Occipital lobe (tissue), 2 donors: ENCODE measurements around the gene OPCML. TPM values are rescaled to one million over a fixed set of nuclear protein-coding genes. Genes with fewer than 3 reads are reported as not detected.

Source experiments
- DNase-seq: peaks from one replicate; lab custom pipeline; 2025; lab: John Stamatoyannopoulos, UW
- total RNA-seq: library from RNA; depleted of rRNA; stranded (reverse); fragments of >200 nt; gene quantifications from one replicate; pipeline ENCODE4 v1.2.3, GENCODE V29; 2014

Gene OPCML
- total RNA-seq, 1 donor from 2014 or later, result 65.5 TPM

DNA sequence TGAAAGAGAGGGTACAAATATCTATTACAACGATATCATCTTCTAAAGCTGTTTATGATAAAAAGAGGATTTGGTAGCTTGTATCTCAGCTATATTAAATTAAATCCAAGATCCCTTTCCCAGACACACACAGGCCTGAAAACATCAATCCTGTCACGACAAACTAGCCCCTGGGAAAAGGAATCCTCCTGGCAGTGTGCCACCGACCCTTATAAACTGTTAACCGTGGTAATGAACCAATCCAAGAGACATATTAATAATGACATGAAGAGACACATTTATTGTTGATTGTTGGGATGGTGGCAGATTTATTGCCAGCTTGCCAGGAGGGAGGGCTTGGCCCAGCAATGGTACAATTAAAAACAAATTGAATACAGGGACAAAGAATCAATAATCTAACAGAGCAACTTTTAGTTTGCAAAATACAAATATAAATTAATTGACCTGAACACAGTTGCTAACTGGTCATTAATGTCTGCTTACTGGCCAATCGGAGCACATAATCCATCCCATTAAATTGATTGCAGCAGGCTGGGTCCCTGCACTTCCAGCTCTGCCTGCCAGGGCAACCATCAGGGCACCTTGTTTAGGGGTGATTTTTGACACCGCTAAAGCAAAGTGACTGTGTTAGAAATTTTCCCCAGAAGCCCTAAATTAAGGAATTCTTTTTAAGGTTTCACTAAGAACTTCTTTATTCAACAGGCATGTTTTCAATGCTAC is 887.6 kb downstream of the OPCML start:
- DNase-seq, result no peak

DNA sequence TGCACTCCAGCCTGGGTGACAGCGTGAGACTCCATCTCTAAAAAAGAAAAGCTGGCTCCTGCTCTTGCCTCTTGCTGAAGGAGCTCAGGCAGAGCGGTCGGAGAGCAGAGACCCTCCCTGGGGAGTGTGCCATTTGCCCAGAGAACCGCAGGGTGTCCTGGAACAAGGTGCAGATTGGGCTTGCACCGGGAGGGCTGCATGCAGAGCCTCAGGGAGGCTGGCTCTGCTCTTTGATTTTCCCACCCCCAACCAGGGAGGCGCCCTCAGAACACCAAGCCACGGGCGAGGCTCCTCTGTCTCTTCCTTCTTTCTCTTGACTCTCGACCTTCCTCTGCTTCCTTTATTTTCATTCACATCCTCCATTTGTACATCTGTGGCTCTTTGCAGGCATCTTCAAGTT is 889.1 kb downstream of the OPCML start:
- DNase-seq, result no peak

DNA sequence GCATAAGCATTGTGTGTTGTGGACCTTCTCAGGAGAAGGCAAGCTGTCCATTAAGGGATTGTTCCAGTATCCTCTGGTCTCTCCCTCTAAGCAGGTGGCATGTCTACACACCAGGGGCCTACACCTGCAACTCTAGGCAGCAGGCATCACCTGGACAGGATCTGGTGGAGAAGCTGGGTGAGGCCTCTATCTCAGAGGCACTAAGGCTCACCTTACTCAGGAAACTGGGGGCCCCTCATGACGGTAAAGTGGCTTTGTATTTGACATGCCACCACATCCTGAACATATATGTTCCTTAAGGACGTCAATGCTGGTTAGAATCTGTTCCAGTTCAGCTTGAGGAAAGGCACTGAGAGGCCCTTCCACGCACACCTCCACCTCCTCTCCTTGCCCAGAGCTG is 891.3 kb downstream of the OPCML start:
- no peak for DNase-seq

DNA sequence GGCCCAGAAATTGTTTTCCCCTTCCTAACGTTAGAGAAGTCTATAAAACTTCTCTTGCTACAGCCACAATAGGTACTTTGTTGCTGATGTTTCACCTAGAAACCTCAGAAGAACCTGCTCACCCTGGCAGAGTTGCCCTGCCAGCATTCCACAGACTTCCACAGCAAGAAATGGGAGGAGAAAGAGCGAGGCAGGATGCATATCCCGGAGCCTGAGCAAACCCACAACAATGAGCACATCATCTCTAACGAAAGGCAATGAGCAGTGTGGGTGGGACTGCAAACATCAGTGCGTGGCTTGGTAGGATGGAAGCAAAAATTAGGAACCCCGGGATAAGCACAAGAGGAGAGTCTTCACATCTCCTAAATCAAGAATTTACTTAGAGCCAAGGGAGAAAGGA is 892.3 kb downstream of the OPCML start:
- DNase-seq, result peak; percentile 17

DNA sequence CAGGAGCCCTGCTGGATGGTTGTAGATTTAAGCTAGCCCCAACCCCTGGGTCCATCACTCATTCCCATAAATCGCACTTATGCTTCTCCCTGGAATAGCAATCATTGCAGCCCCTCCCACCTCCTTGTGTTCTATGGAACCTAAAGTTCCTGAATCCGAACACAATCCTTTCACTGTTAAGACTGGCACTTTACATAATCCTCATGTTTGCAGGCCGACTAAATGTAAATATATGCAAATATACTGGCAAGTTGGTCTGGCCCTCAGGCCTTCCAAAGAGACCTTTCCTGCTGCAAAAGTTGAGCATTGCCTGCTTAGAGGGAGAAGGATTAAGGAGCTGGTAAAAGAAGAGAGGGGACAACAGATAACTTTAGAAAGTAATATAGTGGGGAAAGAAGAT is 892.9 kb downstream of the OPCML start:
- DNase-seq, result no peak

DNA sequence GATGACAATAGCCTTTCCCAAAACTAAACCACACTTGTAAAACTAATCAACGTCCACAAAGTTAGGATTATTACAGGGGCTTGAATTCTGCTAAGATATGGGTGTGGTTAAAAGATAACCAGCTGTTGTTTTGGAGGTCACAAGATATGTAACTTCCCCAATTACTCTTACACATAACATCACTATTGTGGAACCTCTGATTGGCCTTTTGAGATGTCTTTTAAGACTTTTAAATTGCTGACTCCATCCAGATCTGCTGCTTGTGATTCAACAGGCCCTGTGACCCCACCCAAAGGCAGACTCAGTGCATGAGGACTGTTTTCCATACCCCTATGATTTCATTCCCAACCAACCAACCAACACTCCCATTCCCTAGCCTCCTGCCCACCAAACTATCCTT is 893.9 kb downstream of the OPCML start:
- DNase-seq, result no peak

DNA sequence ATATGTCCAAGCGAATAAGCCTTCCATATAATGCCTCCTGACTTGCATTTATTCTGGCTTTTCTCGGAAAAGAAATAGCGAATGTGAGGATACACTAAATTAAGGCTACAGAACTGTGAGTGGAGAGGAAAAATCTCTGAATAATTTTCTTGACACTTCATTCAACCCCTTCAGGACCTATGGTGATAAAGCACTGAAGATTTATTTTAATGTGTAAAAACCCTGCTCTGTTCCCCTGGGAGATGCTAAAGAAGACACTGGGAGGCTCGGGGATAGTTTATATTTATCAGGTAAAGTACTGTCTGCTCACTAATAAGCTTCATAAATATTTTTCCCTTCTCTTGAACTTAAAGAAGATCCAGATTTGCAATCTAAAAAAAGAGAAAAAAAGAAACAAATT is 895.8 kb downstream of the OPCML start:
- DNase-seq, result no peak

DNA sequence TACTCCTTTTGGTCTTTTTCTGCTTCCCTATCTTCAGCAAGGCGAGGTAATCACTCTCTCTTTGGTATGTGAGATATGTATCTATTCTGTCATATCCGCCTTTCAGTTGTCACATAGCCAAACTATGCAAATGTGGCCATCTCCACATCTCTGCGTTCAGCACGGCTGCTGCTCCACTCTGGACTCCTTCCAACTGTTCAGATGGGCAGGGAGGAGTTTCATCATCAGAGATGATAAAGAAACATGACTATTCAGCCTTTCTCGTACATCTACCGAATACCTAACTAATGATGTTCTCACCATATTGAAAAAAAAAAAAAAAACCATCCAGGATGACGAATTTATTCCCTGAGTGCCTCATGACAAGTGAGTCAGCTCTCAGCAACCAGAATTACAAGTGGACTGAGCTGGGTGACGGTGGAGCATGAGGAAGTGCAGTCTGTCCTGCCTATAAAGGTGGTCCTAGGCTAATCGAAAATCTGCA is 899.6 kb downstream of the OPCML start:
- no peak for DNase-seq

DNA sequence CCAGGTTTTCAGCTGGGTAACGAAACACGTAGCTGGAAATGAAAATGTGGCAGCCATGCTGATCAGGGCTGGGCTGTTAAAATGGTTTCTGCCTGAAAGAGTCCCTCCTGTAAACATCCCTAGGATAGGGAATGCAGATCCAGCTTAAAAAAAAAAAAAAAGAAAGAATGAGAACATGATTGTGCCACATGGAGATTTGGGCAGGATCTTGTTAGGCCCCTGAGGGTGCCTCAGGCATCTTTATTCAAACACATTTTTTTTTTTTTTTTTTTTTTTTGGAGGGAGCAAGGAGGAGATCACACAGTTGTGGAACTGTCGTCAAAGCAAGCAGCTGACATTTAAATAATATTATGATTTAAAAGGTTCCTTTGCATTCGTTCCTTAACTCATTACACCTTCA is 900.3 kb downstream of the OPCML start:
- DNase-seq, result no peak

DNA sequence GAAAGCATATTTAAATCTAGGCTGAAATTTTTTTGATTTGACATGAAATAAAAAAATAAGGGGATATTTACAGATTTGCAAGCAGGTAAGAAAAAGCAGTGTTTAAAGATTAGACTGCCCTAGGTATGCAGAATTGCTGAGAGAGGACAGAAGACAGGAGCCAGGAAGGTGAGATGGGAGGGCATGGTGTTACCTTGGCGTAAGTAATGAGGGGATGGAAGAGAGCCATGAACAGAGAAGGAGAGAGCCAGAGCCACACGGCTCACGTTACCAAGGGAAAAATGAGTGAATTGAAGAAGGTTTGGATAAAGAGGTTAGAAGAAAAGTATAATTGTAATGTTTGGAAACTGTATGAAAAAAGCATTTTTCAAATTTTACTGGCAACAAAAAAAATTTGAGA is 904.3 kb downstream of the OPCML start:
- no peak for DNase-seq

DNA sequence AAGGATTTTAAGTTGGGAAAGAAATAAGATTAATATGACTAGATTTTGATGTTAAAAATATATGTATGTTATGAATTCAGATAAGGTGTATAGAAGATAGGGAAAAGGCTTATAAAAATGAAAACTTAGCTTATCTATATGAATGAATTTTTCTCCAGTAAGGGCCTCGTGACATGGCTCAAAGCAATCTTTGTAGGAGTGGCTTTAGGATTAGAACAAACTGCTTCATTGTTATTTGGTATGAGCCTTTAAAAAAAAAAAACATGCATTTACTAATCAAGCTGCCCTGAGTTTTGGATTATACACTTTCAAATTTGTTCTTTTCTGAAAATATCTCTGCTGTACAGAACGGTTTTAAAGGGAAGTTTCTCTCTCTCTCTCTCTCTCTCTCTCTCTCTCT is 905.9 kb downstream of the OPCML start:
- no peak for DNase-seq

DNA sequence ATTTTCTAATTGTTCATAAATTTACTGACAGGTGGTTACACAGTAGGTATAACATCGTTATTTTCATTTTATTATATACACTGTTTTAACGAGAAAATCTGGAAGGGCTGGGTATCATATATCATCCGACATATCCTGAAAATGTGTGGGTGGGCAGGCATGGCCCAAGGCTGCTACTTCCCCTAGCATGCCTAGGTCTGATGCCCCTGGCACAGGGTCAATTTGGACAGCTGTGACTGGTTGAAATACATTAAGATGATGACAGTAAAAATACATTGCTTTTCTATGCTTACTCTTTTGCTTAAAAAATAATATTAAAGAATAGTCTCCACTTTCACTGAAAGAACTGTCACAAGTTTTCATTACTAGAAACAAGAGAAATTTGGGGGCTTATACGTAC is 908.8 kb downstream of the OPCML start:
- DNase-seq, result no peak

DNA sequence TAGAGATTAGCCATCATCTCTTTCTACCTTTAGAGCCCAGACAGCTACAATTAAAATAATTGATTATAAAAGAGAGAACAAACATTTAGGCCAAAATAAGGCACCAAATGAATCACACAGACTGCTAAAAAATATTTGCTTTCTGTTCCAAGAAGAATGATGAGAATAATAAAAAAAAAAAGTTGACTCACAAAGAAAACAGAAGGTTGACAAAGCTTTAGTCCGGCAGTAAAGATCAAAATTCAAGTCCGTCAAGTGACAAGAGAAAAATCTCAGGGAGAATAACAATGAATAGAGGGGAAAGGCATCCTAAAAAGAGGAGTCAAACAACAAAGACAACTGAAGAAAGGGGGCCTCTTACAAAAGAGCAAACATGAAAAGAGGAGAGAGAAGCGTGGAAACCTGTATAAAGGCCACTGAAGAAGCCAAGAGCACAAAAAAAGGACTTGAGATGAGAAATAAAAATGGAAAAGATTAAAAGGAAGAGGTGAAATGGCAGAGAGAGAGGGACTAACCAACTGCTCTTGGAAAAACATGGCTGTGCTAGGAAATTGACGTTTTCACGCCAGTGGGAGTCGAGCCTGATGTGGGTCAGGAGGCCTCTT is 910.2 kb downstream of the OPCML start:
- no peak for DNase-seq

DNA sequence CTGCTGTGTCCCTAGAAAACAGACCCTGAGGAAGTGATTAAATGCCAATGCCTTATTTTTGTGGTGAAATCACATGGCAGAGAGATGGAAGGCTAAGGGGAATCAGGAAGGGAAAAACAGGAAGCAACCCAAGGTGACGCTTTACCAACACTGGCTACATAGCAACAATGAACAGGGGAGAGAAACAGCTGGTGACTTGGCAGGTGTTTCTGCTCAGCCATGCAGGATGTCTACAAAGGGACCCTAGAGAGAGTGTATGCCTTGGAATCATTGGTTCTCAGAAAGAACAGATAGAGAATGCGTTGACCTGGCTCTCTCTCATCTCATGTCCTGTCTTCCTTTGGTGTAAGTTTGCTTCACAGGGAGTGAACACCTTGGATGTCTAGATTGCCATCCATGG is 911.9 kb downstream of the OPCML start:
- no peak for DNase-seq

DNA sequence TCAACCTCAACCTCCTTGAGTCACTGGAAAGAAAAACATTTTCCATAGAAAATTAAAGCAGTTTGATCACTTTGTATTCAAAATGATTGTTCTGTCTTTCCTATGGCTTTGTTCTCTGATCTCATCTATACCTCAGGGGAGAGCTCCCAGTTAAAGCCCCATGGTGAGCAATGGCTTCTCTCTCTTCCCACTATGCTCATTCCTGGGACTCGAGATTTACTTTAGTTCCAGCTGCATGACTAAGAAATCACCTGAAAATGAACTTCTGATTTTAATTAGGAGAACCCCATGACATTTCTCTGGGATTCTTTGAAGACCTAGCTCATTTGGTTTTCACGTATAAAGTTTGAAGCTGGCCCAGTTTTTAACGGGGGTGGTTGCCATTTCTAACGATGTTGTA is 921.5 kb downstream of the OPCML start:
- DNase-seq, result no peak

DNA sequence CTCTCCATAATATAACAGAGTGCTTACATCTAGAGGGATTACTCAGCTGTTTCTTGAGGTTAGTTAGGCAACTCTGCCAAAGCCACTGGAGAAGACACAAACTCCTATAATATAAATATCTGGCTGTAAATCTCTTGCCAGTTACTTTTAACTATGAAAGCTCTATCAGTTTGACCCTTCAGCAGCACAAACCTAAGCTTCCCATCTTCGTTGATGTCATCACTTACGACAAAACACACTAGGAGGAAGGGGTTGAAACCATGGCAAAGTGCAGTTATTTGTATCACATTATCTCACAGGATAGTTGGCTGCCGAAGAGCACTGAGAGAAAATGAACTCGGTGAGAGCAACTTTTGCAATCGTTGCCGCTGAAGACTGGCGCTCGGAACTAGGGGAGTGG is 922.1 kb downstream of the OPCML start:
- no peak for DNase-seq

DNA sequence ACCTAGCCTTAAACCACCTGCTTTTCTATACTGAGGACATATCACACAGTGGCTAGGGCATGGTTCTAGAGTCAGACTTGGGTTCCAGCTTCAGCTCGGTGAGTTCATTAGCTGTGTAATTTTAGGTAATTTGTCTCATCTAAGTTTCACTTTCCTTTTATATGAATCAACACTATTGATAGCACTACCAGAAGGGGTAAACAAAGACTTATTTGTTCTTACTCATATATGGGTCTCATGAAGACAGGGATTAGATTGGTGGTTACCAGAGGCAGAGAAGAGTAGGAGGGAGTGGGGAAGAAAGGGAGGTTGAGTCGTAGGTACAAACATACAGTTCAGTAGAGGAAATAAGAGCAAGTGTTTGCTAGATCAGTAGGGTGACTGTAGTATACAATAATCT is 924.7 kb downstream of the OPCML start:
- DNase-seq, result no peak

DNA sequence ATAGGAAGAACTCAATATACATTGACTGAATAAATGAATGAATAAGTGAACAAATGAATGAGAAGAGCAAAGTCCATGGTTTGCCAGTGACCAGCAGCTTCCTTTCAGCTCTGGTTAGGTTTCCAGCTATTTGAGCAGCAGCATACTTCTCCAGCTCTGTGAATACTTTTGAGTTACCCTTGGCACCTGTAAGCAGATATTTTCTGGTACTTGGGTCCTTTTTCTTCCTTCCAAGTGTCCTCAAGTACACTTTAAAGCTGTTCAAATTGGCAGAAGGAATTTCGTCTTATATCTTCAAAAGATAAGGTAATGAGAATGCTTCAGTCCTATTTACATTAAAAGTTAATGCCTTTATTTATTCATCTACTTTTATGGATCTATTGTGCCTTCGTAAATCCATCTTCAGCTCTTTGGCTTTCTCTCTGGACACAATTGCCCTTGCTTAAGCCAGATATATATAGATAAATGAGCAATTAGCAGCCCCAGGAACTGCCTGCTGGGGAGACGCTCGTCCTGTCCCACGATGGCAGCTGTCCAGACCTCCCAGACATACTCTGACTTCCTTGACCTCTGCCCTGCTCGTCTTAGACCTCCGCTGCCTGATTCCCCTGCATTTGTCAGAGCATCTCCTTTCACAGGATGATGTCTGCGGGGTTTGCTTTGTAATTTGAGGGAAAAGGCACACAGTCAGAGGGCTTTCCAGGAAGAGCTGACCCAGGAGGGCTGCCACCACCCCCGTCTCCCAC is 926.3 kb downstream of the OPCML start:
- no peak for DNase-seq

DNA sequence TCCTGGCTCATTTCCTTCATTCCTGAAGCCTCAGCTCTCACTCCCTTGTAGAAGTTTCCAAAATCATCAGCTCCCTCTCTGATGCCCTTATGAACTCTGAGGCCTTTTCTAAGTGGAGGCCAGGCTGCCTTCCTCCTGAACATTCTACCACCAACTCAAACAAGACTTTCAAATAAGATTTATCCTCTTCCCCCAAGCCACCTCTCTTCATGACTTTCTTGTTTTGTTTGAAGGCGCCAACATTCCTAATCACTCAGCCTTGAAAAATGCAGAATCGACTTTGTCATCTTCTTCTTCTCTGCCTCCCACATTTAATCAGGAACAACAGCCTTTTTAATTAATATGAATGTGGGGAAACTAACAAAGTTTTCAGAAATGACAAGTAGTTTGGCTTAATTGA is 927.9 kb downstream of the OPCML start:
- DNase-seq, result no peak

DNA sequence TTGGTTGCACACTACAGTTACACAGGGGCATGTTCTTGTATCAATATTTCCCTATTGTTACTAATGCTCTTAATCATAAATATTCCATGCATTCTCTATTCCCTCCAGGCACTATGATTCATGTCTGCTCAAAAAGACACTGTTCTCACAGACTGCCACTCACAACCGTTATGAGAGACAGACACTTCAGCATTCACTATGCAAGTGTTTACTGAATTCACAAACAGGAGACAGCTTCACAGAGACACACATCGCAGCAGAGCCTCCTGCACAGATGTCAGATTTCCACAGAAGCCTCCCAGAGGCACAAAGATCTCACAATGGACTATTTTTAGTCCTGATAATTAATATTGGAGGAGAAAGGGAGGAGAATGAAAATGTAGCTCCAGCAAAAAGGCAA is 930.4 kb downstream of the OPCML start:
- DNase-seq, result no peak

DNA sequence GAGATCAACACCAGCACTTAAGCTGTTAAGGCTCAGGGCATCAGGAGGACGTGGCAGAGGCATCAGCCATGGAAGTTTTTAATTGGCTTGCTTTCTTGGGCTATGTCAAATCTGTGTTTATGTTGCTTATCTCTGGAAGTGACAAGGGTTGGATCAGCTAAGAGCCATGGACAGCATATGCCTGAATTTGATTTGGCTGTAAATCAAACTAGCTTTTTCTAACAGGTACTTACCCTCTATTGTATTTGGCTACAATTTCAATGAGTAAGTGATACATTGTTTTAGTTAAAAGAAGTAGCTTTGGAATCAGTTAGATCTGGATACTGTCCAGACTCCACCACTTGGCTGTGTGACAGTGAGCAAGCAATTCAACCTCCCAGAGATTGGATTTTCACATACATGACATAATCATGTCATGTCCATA is 936.6 kb downstream of the OPCML start:
- no peak for DNase-seq

DNA sequence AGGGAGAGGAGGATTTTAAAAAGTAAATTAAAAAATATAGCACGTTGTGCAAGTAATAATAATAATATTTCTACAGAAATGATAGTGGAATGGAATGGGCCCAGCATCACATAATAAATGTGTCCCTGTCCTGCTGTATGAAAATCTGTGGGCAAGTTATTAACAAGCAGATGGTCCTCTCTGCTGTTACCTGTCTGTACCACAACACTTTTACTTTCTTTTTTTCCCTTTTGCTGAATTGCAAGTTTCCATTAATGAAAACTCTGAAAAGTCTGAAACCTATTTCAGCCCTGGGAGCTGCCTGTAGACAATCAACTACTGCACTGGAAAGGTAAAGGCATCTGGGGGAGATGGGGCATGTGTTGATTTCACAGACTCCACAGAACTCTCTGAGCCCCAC is 937.1 kb downstream of the OPCML start:
- DNase-seq, result no peak

DNA sequence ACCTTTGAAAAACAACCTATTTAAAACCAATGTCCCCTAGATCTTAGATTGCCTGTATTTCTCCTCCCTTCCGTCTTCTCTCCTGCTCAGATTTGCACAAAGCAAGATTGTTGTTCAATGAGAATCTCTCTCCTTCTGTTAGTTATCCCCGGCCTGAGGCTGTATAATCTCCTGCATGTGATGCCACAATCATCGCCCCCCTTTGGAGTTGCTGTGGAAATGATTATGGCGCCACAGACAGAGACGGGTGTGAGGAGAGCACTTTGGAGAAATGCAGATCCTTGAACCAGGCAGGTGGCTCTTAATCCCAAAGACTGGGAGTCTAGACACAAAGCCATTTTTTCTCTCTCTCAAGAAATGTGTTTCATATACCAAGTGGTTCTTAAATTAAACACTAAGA is 941.3 kb downstream of the OPCML start:
- DNase-seq, result no peak
